Measurements from ENCODE around the gene PLEKHG4. TPM values are rescaled to one million over a fixed set of nuclear protein-coding genes. Genes with fewer than 3 reads are reported as not detected.

The PLEKHG4 gene
- total RNA-seq, 4 donors from 2014 or later: 3.0 to 14.4 (median 6.1) TPM

DNA sequence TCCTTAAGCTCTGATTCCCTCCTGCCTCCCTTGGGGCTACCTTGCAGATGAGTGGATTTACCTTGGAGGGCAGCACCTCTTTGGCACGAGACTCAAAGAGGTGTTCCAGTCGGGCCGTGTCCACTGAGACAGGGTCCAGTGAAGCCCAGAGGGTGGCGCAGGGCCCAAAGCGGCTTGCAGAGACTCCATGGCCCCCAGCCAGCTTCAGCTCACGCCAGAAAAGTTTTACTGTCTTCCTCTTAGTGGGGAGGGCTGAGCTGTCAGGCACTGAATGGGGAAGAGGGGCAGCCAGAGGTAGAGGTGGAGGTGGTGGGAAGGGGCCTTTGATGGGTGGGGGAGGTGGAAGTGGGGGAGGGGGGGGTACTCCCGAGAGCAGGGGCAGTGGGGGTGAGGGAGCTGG lies 45.7 kb upstream of the PLEKHG4 start:
- no peak overlapping the region for H3K4me3 ChIP-seq
- 33 to 43% methylated on average over 1 of the region's 7 CpGs for WGBS, 2 donors (ENCODE audit: low coverage in 1 of 2)
- no peak overlapping the region for H3K27ac ChIP-seq
- no peaks in the 10 kb centered on the region for H3K27me3 ChIP-seq
- peaks cover 0 to 4% (median 0%) of the 10 kb centered on the region in 3 donors for H3K4me1 ChIP-seq
- TF ChIP-seq EP300 (IDR thresholded peaks at IDR 0.05) (no peak), POLR2AphosphoS5 (IDR thresholded peaks at IDR 0.05) (no peak), POLR2A (IDR thresholded peaks at IDR 0.05) (no peak)
- TF ChIP-seq, protein P1, sequence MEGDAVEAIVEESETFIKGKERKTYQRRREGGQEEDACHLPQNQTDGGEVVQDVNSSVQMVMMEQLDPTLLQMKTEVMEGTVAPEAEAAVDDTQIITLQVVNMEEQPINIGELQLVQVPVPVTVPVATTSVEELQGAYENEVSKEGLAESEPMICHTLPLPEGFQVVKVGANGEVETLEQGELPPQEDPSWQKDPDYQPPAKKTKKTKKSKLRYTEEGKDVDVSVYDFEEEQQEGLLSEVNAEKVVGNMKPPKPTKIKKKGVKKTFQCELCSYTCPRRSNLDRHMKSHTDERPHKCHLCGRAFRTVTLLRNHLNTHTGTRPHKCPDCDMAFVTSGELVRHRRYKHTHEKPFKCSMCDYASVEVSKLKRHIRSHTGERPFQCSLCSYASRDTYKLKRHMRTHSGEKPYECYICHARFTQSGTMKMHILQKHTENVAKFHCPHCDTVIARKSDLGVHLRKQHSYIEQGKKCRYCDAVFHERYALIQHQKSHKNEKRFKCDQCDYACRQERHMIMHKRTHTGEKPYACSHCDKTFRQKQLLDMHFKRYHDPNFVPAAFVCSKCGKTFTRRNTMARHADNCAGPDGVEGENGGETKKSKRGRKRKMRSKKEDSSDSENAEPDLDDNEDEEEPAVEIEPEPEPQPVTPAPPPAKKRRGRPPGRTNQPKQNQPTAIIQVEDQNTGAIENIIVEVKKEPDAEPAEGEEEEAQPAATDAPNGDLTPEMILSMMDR (IDR thresholded peaks at IDR 0.05): no peak
- no peaks in the 10 kb centered on the region for H3K9me3 ChIP-seq
- peaks cover 0 to 98% of the 10 kb centered on the region in 2 donors for H3K36me3 ChIP-seq
- no peak for ATAC-seq

GRCh38 chr16:67234180-67234597 lies 45.1 kb upstream of the PLEKHG4 start:
- H3K9me3 ChIP-seq: no peaks in the 10 kb centered on the region
- peaks cover 0 to 98% of the 10 kb centered on the region in 2 donors for H3K36me3 ChIP-seq
- H3K27me3 ChIP-seq: no peaks in the 10 kb centered on the region
- H3K4me1 ChIP-seq: no peaks in the 10 kb centered on the region
- no peak overlapping the region for H3K27ac ChIP-seq
- H3K4me3 ChIP-seq: no peak overlapping the region
- TF ChIP-seq POLR2AphosphoS5 (IDR thresholded peaks at IDR 0.05) (no peak), EP300 (IDR thresholded peaks at IDR 0.05) (no peak), POLR2A (IDR thresholded peaks at IDR 0.05) (no peak)
- TF ChIP-seq, protein P1 (IDR thresholded peaks at IDR 0.05): no peak
- ATAC-seq: no peak
- WGBS, 2 donors (ENCODE audit: low coverage in 1 of 2): 100% methylated on average over 2 of the region's 10 CpGs; no CpG with 5 or more reads in 1 of the 2 donors

GRCh38 chr16:67235816-67236562 lies 43.3 kb upstream of the PLEKHG4 start:
- 78 to 86% methylated on average over 10 to 15 of the region's 17 CpGs for whole genome bisulfite sequencing, 2 donors (ENCODE audit: low coverage in 1 of 2)
- H3K4me3 ChIP-seq: no peak overlapping the region

GRCh38 chr16:67236563-67237395 lies 42.6 kb upstream of the PLEKHG4 start:
- Histone ChIP-seq H3K27me3 (no peaks in the 10 kb centered on the region), H3K36me3 (peaks cover 0 to 79% of the 10 kb centered on the region in 2 donors), H3K4me1 (peaks cover 0 to 16% (median 7%) of the 10 kb centered on the region in 3 donors), H3K27ac (peak overlapping the region in 1 of 4 donors; percentile 8), H3K9me3 (no peaks in the 10 kb centered on the region), H3K4me3 (no peak overlapping the region)
- WGBS, 2 donors (ENCODE audit: low coverage in 1 of 2): 70 to 88% methylated on average over 1 to 2 of the region's 50 CpGs
- no peak for ATAC-seq
- TF ChIP-seq, protein P1 (IDR thresholded peaks at IDR 0.05): no peak
- no peak for TF ChIP-seq EP300 (IDR thresholded peaks at IDR 0.05)
- TF ChIP-seq POLR2A (IDR thresholded peaks at IDR 0.05): no peak
- TF ChIP-seq POLR2AphosphoS5 (IDR thresholded peaks at IDR 0.05): no peak

More at GRCh38 chr16:67235816-67236562, 43.3 kb upstream of the PLEKHG4 start:
- Histone ChIP-seq H3K9me3 (no peaks in the 10 kb centered on the region), H3K36me3 (peaks cover 0 to 87% of the 10 kb centered on the region in 2 donors), H3K4me1 (peaks cover 0 to 8% (median 4%) of the 10 kb centered on the region in 3 donors), H3K27ac (no peak overlapping the region), H3K27me3 (no peaks in the 10 kb centered on the region)
- no peak for TF ChIP-seq POLR2AphosphoS5 (IDR thresholded peaks at IDR 0.05)
- TF ChIP-seq EP300 (IDR thresholded peaks at IDR 0.05): no peak
- TF ChIP-seq, protein P1 (IDR thresholded peaks at IDR 0.05): no peak
- no peak for TF ChIP-seq POLR2A (IDR thresholded peaks at IDR 0.05)
- no peak for ATAC-seq

Data from gastroesophageal sphincter (tissue), 4 donors.